H9 (cell line): Measurements from ENCODE around the gene PCBD2. TPM values are rescaled to one million over a fixed set of nuclear protein-coding genes. Genes with fewer than 3 reads are reported as not detected.

Source experiments
- DNase-seq: peaks from one replicate; pipeline ENCODE4 v3.0.0-alpha.2; 2017
- H2AFZ ChIP-seq: one replicate; pipeline ENCODE4 v1.6.1; 2013; ENCODE audit warnings: mild to moderate bottlenecking, low read length, control low read depth, moderate library complexity
- H2AK5ac ChIP-seq: 2 replicates; pipeline ENCODE4 v1.6.1; 2013; ENCODE audit warnings: low read length, control low read depth, mixed read lengths; ENCODE audit not compliant: insufficient read length
- H2BK120ac ChIP-seq: one replicate; pipeline ENCODE4 v1.6.1; 2013; ENCODE audit warnings: low read depth, mild to moderate bottlenecking, low read length, control low read depth, inconsistent platforms; ENCODE audit not compliant: poor library complexity, severe bottlenecking
- H2BK12ac ChIP-seq: 2 replicates; pipeline ENCODE4 v1.6.1; 2013; ENCODE audit warnings: low read length, control low read depth, mixed read lengths, low read depth; ENCODE audit not compliant: insufficient read length
- H2BK15ac ChIP-seq: 2 replicates; pipeline ENCODE4 v1.6.1; 2013; ENCODE audit warnings: low read depth, low read length, control low read depth
- H2BK20ac ChIP-seq: one replicate; pipeline ENCODE4 v1.6.1; 2013; ENCODE audit warnings: low read depth, mild to moderate bottlenecking, low read length, control low read depth, inconsistent platforms; ENCODE audit not compliant: poor library complexity, severe bottlenecking
- H2BK5ac ChIP-seq: 2 replicates; pipeline ENCODE4 v1.6.1; 2013; ENCODE audit warnings: low read length, control low read depth, mixed read lengths; ENCODE audit not compliant: insufficient read length
- H3K14ac ChIP-seq: 2 replicates; pipeline ENCODE4 v1.6.1; 2013; ENCODE audit warnings: low read length, control low read depth; ENCODE audit not compliant: insufficient read depth
- H3K18ac ChIP-seq: 2 replicates; pipeline ENCODE4 v1.6.1; 2013; ENCODE audit warnings: low read depth, mild to moderate bottlenecking, mixed read lengths, low read length, control low read depth; ENCODE audit not compliant: insufficient read length
- H3K23ac ChIP-seq: 2 replicates; pipeline ENCODE4 v1.6.1; 2013; ENCODE audit warnings: low read length, control low read depth, mixed read lengths, low read depth; ENCODE audit not compliant: insufficient read length
- H3K23me2 ChIP-seq: 2 replicates; pipeline ENCODE4 v1.6.1; 2013; ENCODE audit warnings: low read depth, mild to moderate bottlenecking, mixed read lengths, low read length, control low read depth; ENCODE audit not compliant: insufficient read length, poor library complexity, severe bottlenecking
- H3K27ac ChIP-seq: 2 replicates; pipeline ENCODE4 v1.5.1; 2013; ENCODE audit warnings: low read length, control low read depth, mixed read lengths, low read depth; ENCODE audit not compliant: insufficient read length
- H3K27me3 ChIP-seq: 2 replicates; pipeline ENCODE4 v1.6.1; 2013; ENCODE audit warnings: low read length, control low read depth, inconsistent platforms; ENCODE audit not compliant: insufficient read depth
- H3K4ac ChIP-seq: 2 replicates; pipeline ENCODE4 v1.6.1; 2013; ENCODE audit warnings: low read depth, mild to moderate bottlenecking, control low read depth, inconsistent platforms, low read length, moderate library complexity
- H3K4me1 ChIP-seq: 2 replicates; pipeline ENCODE4 v1.6.1; 2013; ENCODE audit warnings: low read length, control low read depth, inconsistent platforms; ENCODE audit not compliant: insufficient read depth
- H3K4me2 ChIP-seq: 2 replicates; pipeline ENCODE4 v1.6.1; 2013; ENCODE audit warnings: low read length, control low read depth, mixed read lengths; ENCODE audit not compliant: insufficient read length, insufficient read depth
- H3K56ac ChIP-seq: 2 replicates; pipeline ENCODE4 v1.6.1; 2013; ENCODE audit warnings: low read depth, mild to moderate bottlenecking, mixed read lengths, low read length, control low read depth; ENCODE audit not compliant: insufficient read length
- H3K79me1 ChIP-seq: 2 replicates; pipeline ENCODE4 v1.6.1; 2013; ENCODE audit warnings: low read depth, mild to moderate bottlenecking, moderate library complexity, low read length, control low read depth, inconsistent platforms; ENCODE audit not compliant: insufficient read depth, poor library complexity, severe bottlenecking
- H3K79me2 ChIP-seq: 2 replicates; pipeline ENCODE4 v1.6.1; 2013; ENCODE audit warnings: low read length, control low read depth, inconsistent platforms; ENCODE audit not compliant: insufficient read depth
- H3K9ac ChIP-seq: 2 replicates; pipeline ENCODE4 v1.6.1; 2013; ENCODE audit warnings: low read length, control low read depth, mixed read lengths; ENCODE audit not compliant: insufficient read length; ENCODE audit errors: extremely low read depth
- H3K9me3 ChIP-seq: one replicate; pipeline ENCODE4 v1.6.1; 2013; ENCODE audit warnings: low read depth, low read length, inconsistent platforms; ENCODE audit not compliant: control insufficient read depth
- H3T11ph ChIP-seq: one replicate; pipeline ENCODE4 v1.6.1; 2013; ENCODE audit warnings: mild to moderate bottlenecking, low read length, control low read depth, inconsistent platforms
- H4K20me1 ChIP-seq: one replicate; pipeline ENCODE4 v1.6.1; 2013; ENCODE audit not compliant: control insufficient read depth, insufficient read length, insufficient read depth
- H4K5ac ChIP-seq: 2 replicates; pipeline ENCODE4 v1.6.1; 2013; ENCODE audit warnings: low read depth, mild to moderate bottlenecking, mixed read lengths, low read length, control low read depth; ENCODE audit not compliant: insufficient read length
- H4K8ac ChIP-seq: replicated peaks from 2 replicates; pipeline ENCODE4 v1.6.1; 2013; ENCODE audit warnings: low read length, control low read depth, mixed read lengths, low read depth; ENCODE audit not compliant: insufficient read length
- H4K91ac ChIP-seq: 2 replicates; pipeline ENCODE4 v1.6.1; 2013; ENCODE audit warnings: low read depth, mild to moderate bottlenecking, moderate library complexity, mixed read lengths, low read length, control low read depth; ENCODE audit not compliant: insufficient read length
- H3K27ac Mint-ChIP-seq, 3 experiments: 2 replicates in 2 of 3; 3 replicates in 1 of 3; pipeline ENCODE4 v1.8.0; 2020 to 2021; ENCODE audit warnings: mixed read lengths in 3 of 3, mild to moderate bottlenecking in 1 of 3, moderate library complexity in 1 of 3
- H3K27me3 Mint-ChIP-seq: 2 replicates; pipeline ENCODE4 v1.8.0; 2021; ENCODE audit warnings: low read depth, mild to moderate bottlenecking, moderate library complexity, mixed read lengths
- H3K36me3 Mint-ChIP-seq, 3 experiments: 2 replicates in 2 of 3; 3 replicates in 1 of 3; pipeline ENCODE4 v1.8.0; 2020 to 2021; ENCODE audit warnings: low read depth in 3 of 3, mixed read lengths in 3 of 3; ENCODE audit not compliant: insufficient read depth in 1 of 3
- H3K4me1 Mint-ChIP-seq, 2 experiments: 2 replicates each; pipeline ENCODE4 v1.8.0; 2020; ENCODE audit warnings: mixed read lengths in 2 of 2
- H3K4me3 Mint-ChIP-seq, 2 experiments: 2 replicates in 1 of 2; 3 replicates in 1 of 2; pipeline ENCODE4 v1.8.0; 2020 to 2021; ENCODE audit warnings: mild to moderate bottlenecking in 2 of 2, mixed read lengths in 2 of 2, moderate library complexity in 1 of 2
- H3K9me3 Mint-ChIP-seq, 2 experiments: 2 replicates in 1 of 2; 3 replicates in 1 of 2; pipeline ENCODE4 v1.8.0; 2020; ENCODE audit warnings: mild to moderate bottlenecking in 2 of 2, mixed read lengths in 2 of 2, moderate library complexity in 1 of 2
- WGBS: extraction: QIAGEN DNeasy Blood & Tissue Kit; methylation state at CpG from one replicate; pipeline ENCODE4 v1.1.7; 2013; ENCODE audit warnings: missing lambda C conversion rate, low lambda C conversion rate, mixed read lengths; ENCODE audit not compliant: insufficient read length; ENCODE audit errors: extremely low coverage; 5-methylcytosine and 5-hydroxymethylcytosine counted together
- total RNA-seq: library from RNA; stranded (reverse); gene quantifications from 2 replicates; pipeline ENCODE4 v1.2.1, GENCODE V29; 2021
- TF ChIP-seq, protein P1 (sequence below): fragments of 200-600 bp; sonication (generic); conservative IDR thresholded peaks from 3 replicates; pipeline ENCODE4 v1.8.0; 2021; ENCODE audit warnings: antibody characterized with exemption, mild to moderate bottlenecking

PCBD2 gene
- total RNA-seq, 1 experiment from 2014 or later, result 11.9 TPM

DNA sequence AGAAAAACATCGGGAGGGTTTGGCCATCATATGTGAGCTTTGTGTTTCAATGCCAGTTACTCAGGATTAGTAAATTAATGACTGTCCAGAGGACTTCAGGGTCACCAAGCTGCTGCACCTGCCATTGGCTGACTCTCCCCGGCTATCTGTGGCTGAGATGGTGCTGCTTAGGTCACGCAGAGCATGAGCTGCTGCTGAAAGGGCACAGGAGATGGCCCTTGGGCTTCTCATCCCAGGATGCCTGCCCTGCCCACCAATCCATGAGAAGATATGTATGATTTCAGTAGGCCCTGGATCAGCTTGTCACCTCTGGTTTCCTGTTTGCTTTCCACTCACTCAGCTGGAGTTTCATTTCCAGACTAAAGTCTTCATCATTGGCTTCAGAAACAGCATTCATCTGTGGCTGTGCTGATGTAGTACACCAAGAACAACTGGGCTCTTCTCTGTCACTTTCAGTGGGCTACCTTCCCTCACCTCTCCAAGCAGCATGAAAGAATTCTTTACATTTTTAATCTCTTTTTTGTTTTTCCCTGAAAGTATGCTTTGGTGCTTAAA, 60.4 kb downstream of the PCBD2 start:
- no peaks in the 10 kb centered on the region for H3K4me1 ChIP-seq
- H2AFZ ChIP-seq, result no peak overlapping the region
- DNase-seq, result no peak
- H3K27me3 Mint-ChIP-seq, result no peaks in the 10 kb centered on the region
- H3K9me3 ChIP-seq, result no peaks in the 10 kb centered on the region
- no peaks in the 10 kb centered on the region for H3K79me1 ChIP-seq
- no peak overlapping the region for H3K27ac ChIP-seq
- no peaks in the 10 kb centered on the region for H3K27me3 ChIP-seq
- no peak overlapping the region for H4K91ac ChIP-seq
- no peak overlapping the region for H4K8ac ChIP-seq
- H3K4ac ChIP-seq, result no peak overlapping the region
- H3K23ac ChIP-seq, result no peak overlapping the region
- TF ChIP-seq, protein P1, sequence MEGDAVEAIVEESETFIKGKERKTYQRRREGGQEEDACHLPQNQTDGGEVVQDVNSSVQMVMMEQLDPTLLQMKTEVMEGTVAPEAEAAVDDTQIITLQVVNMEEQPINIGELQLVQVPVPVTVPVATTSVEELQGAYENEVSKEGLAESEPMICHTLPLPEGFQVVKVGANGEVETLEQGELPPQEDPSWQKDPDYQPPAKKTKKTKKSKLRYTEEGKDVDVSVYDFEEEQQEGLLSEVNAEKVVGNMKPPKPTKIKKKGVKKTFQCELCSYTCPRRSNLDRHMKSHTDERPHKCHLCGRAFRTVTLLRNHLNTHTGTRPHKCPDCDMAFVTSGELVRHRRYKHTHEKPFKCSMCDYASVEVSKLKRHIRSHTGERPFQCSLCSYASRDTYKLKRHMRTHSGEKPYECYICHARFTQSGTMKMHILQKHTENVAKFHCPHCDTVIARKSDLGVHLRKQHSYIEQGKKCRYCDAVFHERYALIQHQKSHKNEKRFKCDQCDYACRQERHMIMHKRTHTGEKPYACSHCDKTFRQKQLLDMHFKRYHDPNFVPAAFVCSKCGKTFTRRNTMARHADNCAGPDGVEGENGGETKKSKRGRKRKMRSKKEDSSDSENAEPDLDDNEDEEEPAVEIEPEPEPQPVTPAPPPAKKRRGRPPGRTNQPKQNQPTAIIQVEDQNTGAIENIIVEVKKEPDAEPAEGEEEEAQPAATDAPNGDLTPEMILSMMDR, result no peak
- H2BK12ac ChIP-seq, result no peak overlapping the region
- no peak overlapping the region for H3K14ac ChIP-seq
- H3K4me3 Mint-ChIP-seq, result no peak overlapping the region
- H4K20me1 ChIP-seq, result no peaks in the 10 kb centered on the region
- no peak overlapping the region for H3K9ac ChIP-seq
- no peaks in the 10 kb centered on the region for H3K23me2 ChIP-seq
- H3K36me3 Mint-ChIP-seq, result peaks cover 2 to 14% (median 10%) of the 10 kb centered on the region in 3 experiments; a peak in 5 of 7 replicates
- no peak overlapping the region for H3K4me2 ChIP-seq
- no peak overlapping the region for H3T11ph ChIP-seq
- H2BK20ac ChIP-seq, result no peak overlapping the region
- H3K9me3 Mint-ChIP-seq, result no peaks in the 10 kb centered on the region
- H3K27ac Mint-ChIP-seq, result no peak overlapping the region; a peak in 1 of 7 replicates
- no peak overlapping the region for H3K56ac ChIP-seq
- no peak overlapping the region for H4K5ac ChIP-seq
- H2BK5ac ChIP-seq, result no peak overlapping the region
- no CpG with 5 or more reads among the region's 3 CpGs for WGBS
- H3K4me1 Mint-ChIP-seq, result no peaks in the 10 kb centered on the region
- H2BK15ac ChIP-seq, result no peak overlapping the region
- H3K18ac ChIP-seq, result no peak overlapping the region
- H2AK5ac ChIP-seq, result no peak overlapping the region
- H3K79me2 ChIP-seq, result no peaks in the 10 kb centered on the region
- no peak overlapping the region for H2BK120ac ChIP-seq
